Keratinocyte (primary cell): Measurements from ENCODE around the gene SH3PXD2A. TPM values are rescaled to one million over a fixed set of nuclear protein-coding genes. Genes with fewer than 3 reads are reported as not detected.

Experiments used
- DNase-seq: peaks from one replicate; pipeline ENCODE4 v3.0.0-alpha.2; 2011; ENCODE audit warnings: low read depth, missing footprints, low spot score
- FAIRE-seq: peaks from 2 replicates; lab custom pipeline; 2011; peaks lifted over from hg19 to GRCh38; lab: Jason Lieb, UNC
- H2AFZ ChIP-seq: 2 replicates; pipeline ENCODE4 v1.6.0; 2012; ENCODE audit warnings: low read length, control low read depth, inconsistent platforms; ENCODE audit not compliant: control insufficient read depth
- H3K27ac ChIP-seq: 2 replicates; pipeline ENCODE4 v1.5.1; 2011; ENCODE audit warnings: low read length; ENCODE audit not compliant: control insufficient read depth, insufficient read depth
- H3K27me3 ChIP-seq: 3 replicates; pipeline ENCODE4 v1.6.0; 2011; ENCODE audit warnings: low read length; ENCODE audit not compliant: control insufficient read depth, insufficient read depth; ENCODE audit errors: extremely low read depth
- H3K36me3 ChIP-seq, 2 experiments: 2 replicates in 1 of 2; 3 replicates in 1 of 2; pipeline ENCODE4 v1.5.1; 2011; ENCODE audit warnings: low read length in 2 of 2, mild to moderate bottlenecking in 1 of 2; ENCODE audit not compliant: control insufficient read depth in 2 of 2, insufficient read depth in 2 of 2; ENCODE audit errors: extremely low read depth in 1 of 2
- H3K4me1 ChIP-seq: 3 replicates; pipeline ENCODE4 v1.5.1; 2011; ENCODE audit warnings: low read length; ENCODE audit not compliant: control insufficient read depth, insufficient read depth; ENCODE audit errors: extremely low read depth
- H3K4me2 ChIP-seq: 3 replicates; pipeline ENCODE4 v1.6.0; 2011; ENCODE audit warnings: low read depth, low read length; ENCODE audit not compliant: control insufficient read depth, insufficient read depth; ENCODE audit errors: extremely low read depth
- H3K4me3 ChIP-seq, 3 experiments: fragments of 200-600 bp in 1 of 3; sonication (generic) in 1 of 3; 2 replicates in 2 of 3; 3 replicates in 1 of 3; pipeline ENCODE4 v1.5.1; 2011 to 2016; ENCODE audit warnings: low read length in 3 of 3, mild to moderate bottlenecking in 3 of 3, control low read depth in 2 of 3, inconsistent platforms in 1 of 3, low read depth in 1 of 3, mixed read lengths in 1 of 3, mixed run types in 1 of 3, moderate library complexity in 1 of 3; ENCODE audit not compliant: control insufficient read depth in 2 of 3, insufficient read depth in 2 of 3; ENCODE audit errors: extremely low read depth in 1 of 3
- H3K79me2 ChIP-seq: 2 replicates; pipeline ENCODE4 v1.6.0; 2012; ENCODE audit warnings: low read length; ENCODE audit not compliant: control insufficient read depth, insufficient read depth
- H3K9ac ChIP-seq: 3 replicates; pipeline ENCODE4 v1.6.0; 2011; ENCODE audit warnings: low read length; ENCODE audit not compliant: control insufficient read depth, insufficient read depth; ENCODE audit errors: extremely low read depth
- H3K9me1 ChIP-seq: 3 replicates; pipeline ENCODE4 v1.6.0; 2011; ENCODE audit warnings: low read length; ENCODE audit not compliant: control insufficient read depth, insufficient read depth; ENCODE audit errors: extremely low read depth
- H3K9me3 ChIP-seq: 2 replicates; pipeline ENCODE4 v1.5.1; 2012; ENCODE audit warnings: low read depth, low read length; ENCODE audit not compliant: control insufficient read depth
- H4K20me1 ChIP-seq: 3 replicates; pipeline ENCODE4 v1.6.0; 2011; ENCODE audit warnings: low read length; ENCODE audit not compliant: control insufficient read depth, insufficient read depth; ENCODE audit errors: extremely low read depth
- EZH2 ChIP-seq: IDR thresholded peaks from one replicate; pipeline ENCODE4 v1.6.1; 2012; ENCODE audit warnings: inconsistent platforms, mild to moderate bottlenecking, low read length, moderate library complexity
- dilution Hi-C: fragments of 300-500 bp; cut with MboI; formaldehyde crosslinking; loops from one replicate; pipeline ENCODE4 v1.7.0; 2020; ENCODE audit warnings: low sequenced_read_pairs; ENCODE audit not compliant: extremely low pct_ligation_motif_present
- polyA plus RNA-seq, 5 experiments: library from polyadenylated mRNA; depleted of rRNA in 3 of 5; stranded (reverse) in 3 of 5; stranded (forward) in 1 of 5; unstranded in 1 of 5; fragments of >200 nt; gene quantifications; 1 replicate in 1 of 5; 2 replicates in 3 of 5; 3 replicates in 1 of 5; pipeline versions ENCODE4 v1.2.1 to v1.2.3, GENCODE V29; 2011 to 2012; ENCODE audit warnings: missing spikeins in 2 of 5, low read depth in 1 of 5, low replicate concordance in 1 of 5
- TF ChIP-seq, protein P1 (sequence below), 3 experiments: IDR thresholded peaks in 1 of 3; conservative IDR thresholded peaks in 1 of 3; optimal IDR thresholded peaks in 1 of 3; 2 replicates in 2 of 3; 3 replicates in 1 of 3; pipeline versions ENCODE3 to v1.5.1; 2011; ENCODE audit warnings: low read length in 3 of 3, mild to moderate bottlenecking in 3 of 3, moderate library complexity in 2 of 3, control low read depth in 1 of 3, inconsistent platforms in 1 of 3; ENCODE audit not compliant: insufficient read depth in 2 of 3; ENCODE audit errors: extremely low read depth in 1 of 3

SH3PXD2A gene
- polyA plus RNA-seq, 1 donor (not counting 4 experiments of a cell fraction or from before 2014, with no cell fraction given) = 33.9 TPM

DNA sequence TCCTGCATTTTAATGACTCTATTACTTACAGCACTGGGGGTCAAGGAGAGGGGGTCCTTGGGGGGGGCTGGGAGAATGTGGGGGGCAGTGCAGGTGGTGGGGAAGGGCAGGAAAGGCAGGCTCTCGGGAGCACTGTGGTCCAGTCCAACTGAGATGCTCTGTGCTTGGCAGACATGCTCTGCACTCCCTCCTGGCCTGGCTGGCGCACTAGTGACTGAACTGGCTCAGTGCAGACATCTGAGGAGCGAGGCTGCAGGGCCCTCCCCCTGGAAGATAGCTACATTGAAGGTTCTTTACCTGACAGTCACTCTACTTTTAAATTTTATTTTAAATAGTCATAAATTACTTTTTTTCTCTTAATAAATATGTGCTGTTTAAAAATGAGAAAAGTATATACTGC, 256.2 kb downstream of the SH3PXD2A start:
- peaks cover 8% of the 10 kb centered on the region for H4K20me1 ChIP-seq
- H2AFZ ChIP-seq = no peak overlapping the region
- no peak overlapping the region for H3K4me2 ChIP-seq
- no peaks in the 10 kb centered on the region for H3K4me1 ChIP-seq
- no peaks in the 10 kb centered on the region for H3K79me2 ChIP-seq
- dilution Hi-C loops = no loop called here
- no peak overlapping the region for H3K4me3 ChIP-seq
- no peak overlapping the region for H3K27ac ChIP-seq
- TF ChIP-seq, protein P1, sequence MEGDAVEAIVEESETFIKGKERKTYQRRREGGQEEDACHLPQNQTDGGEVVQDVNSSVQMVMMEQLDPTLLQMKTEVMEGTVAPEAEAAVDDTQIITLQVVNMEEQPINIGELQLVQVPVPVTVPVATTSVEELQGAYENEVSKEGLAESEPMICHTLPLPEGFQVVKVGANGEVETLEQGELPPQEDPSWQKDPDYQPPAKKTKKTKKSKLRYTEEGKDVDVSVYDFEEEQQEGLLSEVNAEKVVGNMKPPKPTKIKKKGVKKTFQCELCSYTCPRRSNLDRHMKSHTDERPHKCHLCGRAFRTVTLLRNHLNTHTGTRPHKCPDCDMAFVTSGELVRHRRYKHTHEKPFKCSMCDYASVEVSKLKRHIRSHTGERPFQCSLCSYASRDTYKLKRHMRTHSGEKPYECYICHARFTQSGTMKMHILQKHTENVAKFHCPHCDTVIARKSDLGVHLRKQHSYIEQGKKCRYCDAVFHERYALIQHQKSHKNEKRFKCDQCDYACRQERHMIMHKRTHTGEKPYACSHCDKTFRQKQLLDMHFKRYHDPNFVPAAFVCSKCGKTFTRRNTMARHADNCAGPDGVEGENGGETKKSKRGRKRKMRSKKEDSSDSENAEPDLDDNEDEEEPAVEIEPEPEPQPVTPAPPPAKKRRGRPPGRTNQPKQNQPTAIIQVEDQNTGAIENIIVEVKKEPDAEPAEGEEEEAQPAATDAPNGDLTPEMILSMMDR (optimal IDR thresholded peaks at IDR 0.05 in 1 of 3, IDR thresholded peaks at IDR 0.05 in 1 of 3, conservative IDR thresholded peaks at IDR 0.05 in 1 of 3; ENCODE audit: extremely low read depth in 1 of 3, insufficient read depth in 2 of 3, low read length in 3 of 3) = no peak
- no peak for TF ChIP-seq EZH2
- peaks cover 41 to 45% of the 10 kb centered on the region in 2 experiments for H3K36me3 ChIP-seq
- no peaks in the 10 kb centered on the region for H3K27me3 ChIP-seq
- no peak overlapping the region for H3K9ac ChIP-seq
- DNase-seq (no peak), FAIRE-seq (no peak)
- H3K9me1 ChIP-seq = no peaks in the 10 kb centered on the region
- H3K9me3 ChIP-seq = no peaks in the 10 kb centered on the region

GRCh38 chr10:103598654-103599115, 256.7 kb downstream of the SH3PXD2A start:
- Histone ChIP-seq H3K4me1 (no peaks in the 10 kb centered on the region), H3K36me3 (peaks cover 39 to 41% of the 10 kb centered on the region in 2 experiments), H3K9me1 (no peaks in the 10 kb centered on the region), H3K79me2 (no peaks in the 10 kb centered on the region), H3K27ac (no peak overlapping the region), H3K9me3 (no peaks in the 10 kb centered on the region), H3K27me3 (no peaks in the 10 kb centered on the region), H3K4me2 (no peak overlapping the region), H3K9ac (no peak overlapping the region), H4K20me1 (peaks cover 8% of the 10 kb centered on the region), H3K4me3 (no peak overlapping the region), H2AFZ (no peak overlapping the region)
- no peak for FAIRE-seq
- no peak for DNase-seq
- dilution Hi-C loops = no loop called here
- no peak for TF ChIP-seq EZH2
- TF ChIP-seq, protein P1 (optimal IDR thresholded peaks at IDR 0.05 in 1 of 3, IDR thresholded peaks at IDR 0.05 in 1 of 3, conservative IDR thresholded peaks at IDR 0.05 in 1 of 3; ENCODE audit: extremely low read depth in 1 of 3, insufficient read depth in 2 of 3, low read length in 3 of 3) = peak; percentile 55 to 78 (median 60)
